ENCODE data around the gene NMNAT2.

- TF ChIP-seq EP300 (conservative IDR thresholded peaks at IDR 0.05; ENCODE audit: poor library complexity, severe bottlenecking) (no peak), EZH2 (IDR thresholded peaks at IDR 0.05; ENCODE audit: borderline replicate concordance, insufficient read depth, low read length, poor library complexity, severe bottlenecking) (no peak), CTCF (IDR thresholded peaks at IDR 0.05; ENCODE audit: poor library complexity, severe bottlenecking) (no peak), MXI1 (conservative IDR thresholded peaks at IDR 0.05; ENCODE audit: poor library complexity, severe bottlenecking) (no peak), POLR2AphosphoS5 (IDR thresholded peaks at IDR 0.05) (no peak), SMC3 (conservative IDR thresholded peaks at IDR 0.05; ENCODE audit: poor library complexity) (no peak)
These were observed 57.1 kb downstream of the NMNAT2 start for GRCh38 chr1:183361081-183361480.
